HEK293T (cell line): ENCODE results near the gene AASDHPPT.

Source experiments
- ELF4 ChIP-seq: fragments of 450-650 bp; IDR thresholded peaks from 2 replicates; pipeline ENCODE4 v1.6.1; 2017; ENCODE audit warnings: antibody characterized with exemption
- FOXA1 ChIP-seq: fragments of 450-650 bp; IDR thresholded peaks from 2 replicates; pipeline ENCODE4 v1.6.1; 2016; ENCODE audit warnings: mild to moderate bottlenecking
- HDGF ChIP-seq: fragments of 450-650 bp; IDR thresholded peaks from 2 replicates; pipeline ENCODE4 v1.6.1; 2017; ENCODE audit warnings: antibody characterized with exemption, borderline replicate concordance
- L3MBTL2 ChIP-seq: fragments of 450-650 bp; conservative IDR thresholded peaks from 2 replicates; pipeline ENCODE4 v1.6.1; 2016; ENCODE audit warnings: mild to moderate bottlenecking
- PKNOX1 ChIP-seq: fragments of 450-650 bp; IDR thresholded peaks from 2 replicates; pipeline ENCODE4 v1.6.1; 2016
- ZNF384 ChIP-seq: fragments of 450-650 bp; IDR thresholded peaks from 2 replicates; pipeline ENCODE4 v1.6.1; 2016

GRCh38 chr11:106105986-106106385 lies 28.5 kb downstream of the AASDHPPT start:
- TF ChIP-seq ZNF384, result no peak
- no peak for TF ChIP-seq L3MBTL2
- TF ChIP-seq ELF4, result no peak
- no peak for TF ChIP-seq PKNOX1
- no peak for TF ChIP-seq HDGF
- no peak for TF ChIP-seq FOXA1
